HepG2 (cell line): ENCODE results near the gene STK4. TPM values are rescaled to one million over a fixed set of nuclear protein-coding genes. Genes with fewer than 3 reads are reported as not detected.

Experiments used
- ATAC-seq: fragments of 200-7000 bp; cut with Tn5 transposase; 3 replicates; pipeline ENCODE4 v1.9.1; 2020; ENCODE audit warnings: mild to moderate bottlenecking, moderate library complexity
- BruUV-seq: library from RNA; stranded (reverse); fragments of 400-500 nt; replicated peaks from 2 replicates; lab custom pipeline; 2021; lab: Mats Ljungman, UMichigan
- CTCF ChIA-PET: fragments of 300-600 bp; formaldehyde crosslinking; extraction: SDS; loops from one replicate; lab custom pipeline; 2021; ENCODE audit warnings: low total read pairs, inconsistent platforms, low intra/inter-chr PET ratio; lab: Yijun Ruan, JAX
- POLR2A ChIA-PET: fragments of 350-600 bp; sonication (Branson Sonifier 250); formaldehyde crosslinking; loops from one replicate; lab custom pipeline; 2020; ENCODE audit warnings: antibody characterized with exemption, inconsistent platforms; lab: Yijun Ruan, JAX
- DNase-seq: peaks from one replicate; pipeline ENCODE4 v3.0.0-alpha.2; 2015; ENCODE audit warnings: low spot score
- FAIRE-seq: peaks from 3 replicates; lab custom pipeline; 2011; peaks lifted over from hg19 to GRCh38; lab: Jason Lieb, UNC
- H2AFZ ChIP-seq: one replicate; pipeline ENCODE4 v1.6.1; 2011; ENCODE audit warnings: low read length, inconsistent platforms
- H3K27ac ChIP-seq: fragments of 300-600 bp; 3 replicates; pipeline ENCODE4 v1.8.0; 2011; ENCODE audit warnings: mixed run types, mild to moderate bottlenecking, mixed read lengths, low read length, inconsistent platforms; ENCODE audit not compliant: insufficient read depth; ENCODE audit errors: extremely low read length
- H3K27me3 ChIP-seq, 2 experiments: fragments of 200-600 bp in 1 of 2; 2 replicates in 1 of 2; 3 replicates in 1 of 2; pipeline versions ENCODE4 v1.6.0 to v1.8.0; 2011; ENCODE audit warnings: low read length in 2 of 2, mild to moderate bottlenecking in 2 of 2, moderate library complexity in 2 of 2, inconsistent platforms in 1 of 2; ENCODE audit not compliant: insufficient read depth in 2 of 2, control insufficient read depth in 1 of 2
- H3K36me3 ChIP-seq, 2 experiments: fragments of 200-600 bp in 1 of 2; replicated peaks in 1 of 2; 2 replicates in 1 of 2; 3 replicates in 1 of 2; pipeline versions ENCODE4 v1.5.1 to v1.8.0; 2011; ENCODE audit warnings: low read length in 2 of 2, inconsistent platforms in 1 of 2; ENCODE audit not compliant: insufficient read depth in 2 of 2, control insufficient read depth in 1 of 2
- H3K4me1 ChIP-seq: 2 replicates; pipeline ENCODE4 v1.5.1; 2012; ENCODE audit warnings: low read length, inconsistent platforms; ENCODE audit not compliant: insufficient read depth
- H3K4me2 ChIP-seq: 2 replicates; pipeline ENCODE4 v1.6.0; 2011; ENCODE audit warnings: low read depth, low read length, inconsistent platforms
- H3K4me3 ChIP-seq, 3 experiments: fragments of 200-600 bp in 1 of 3; sonication (generic), shearing (Covaris generic) in 1 of 3; replicated peaks in 1 of 3; 2 replicates each; pipeline ENCODE4 v1.5.1; 2011 to 2016; ENCODE audit warnings: low read length in 3 of 3, inconsistent platforms in 2 of 3, low read depth in 2 of 3, mild to moderate bottlenecking in 2 of 3, control low read depth in 1 of 3, mixed read lengths in 1 of 3; ENCODE audit not compliant: insufficient read depth in 1 of 3
- H3K79me2 ChIP-seq: one replicate; pipeline ENCODE4 v1.6.1; 2011; ENCODE audit warnings: low read length, inconsistent platforms; ENCODE audit not compliant: insufficient read depth
- H3K9ac ChIP-seq: 2 replicates; pipeline ENCODE4 v1.6.0; 2011; ENCODE audit warnings: mild to moderate bottlenecking, low read depth, low read length, inconsistent platforms; ENCODE audit not compliant: insufficient read depth
- H3K9me3 ChIP-seq: 2 replicates; pipeline ENCODE4 v1.5.1; 2012; ENCODE audit warnings: mild to moderate bottlenecking, low read length
- H4K20me1 ChIP-seq: 2 replicates; pipeline ENCODE4 v1.6.0; 2011; ENCODE audit warnings: inconsistent platforms, mild to moderate bottlenecking, low read length, moderate library complexity; ENCODE audit not compliant: insufficient read depth
- CEBPZ ChIP-seq: IDR thresholded peaks from 2 replicates; pipeline ENCODE4 v1.6.1; 2012; ENCODE audit warnings: low read length, improper control_type of control experiment
- CENPX ChIP-seq: sonication (generic); formaldehyde crosslinking; IDR thresholded peaks from 2 replicates; pipeline ENCODE4 v1.9.0; 2021; ENCODE audit warnings: mild to moderate bottlenecking, missing genetic modification reagents, moderate library complexity
- EZH2 ChIP-seq: conservative IDR thresholded peaks from 2 replicates; pipeline ENCODE4 v1.6.1; 2012; ENCODE audit warnings: mild to moderate bottlenecking, low read depth, low read length, moderate library complexity
- TBL1XR1 ChIP-seq: fragments of 150-350 bp; IDR thresholded peaks from 2 replicates; pipeline ENCODE4 v1.6.1; 2014; ENCODE audit warnings: borderline replicate concordance, low read length; ENCODE audit not compliant: partially characterized antibody
- ZNF546 ChIP-seq: sonication (generic); formaldehyde crosslinking; conservative IDR thresholded peaks from 2 replicates; pipeline ENCODE4 v1.8.1; 2023; ENCODE audit warnings: mild to moderate bottlenecking, missing genetic modification reagents
- ZNF589 ChIP-seq: sonication (generic); formaldehyde crosslinking; conservative IDR thresholded peaks from 2 replicates; pipeline ENCODE4 v1.8.0; 2022; ENCODE audit warnings: mild to moderate bottlenecking, moderate library complexity, missing genetic modification reagents
- ZNF652 ChIP-seq: IDR thresholded peaks from 2 replicates; pipeline ENCODE4 v1.6.1; 2016; ENCODE audit warnings: low read depth, borderline replicate concordance
- ZNF749 ChIP-seq: sonication (generic); formaldehyde crosslinking; IDR thresholded peaks from 2 replicates; pipeline ENCODE4 v1.8.0; 2022; ENCODE audit warnings: mild to moderate bottlenecking, missing genetic modification reagents, moderate library complexity, borderline replicate concordance
- ZSCAN22 ChIP-seq: sonication (generic); formaldehyde crosslinking; IDR thresholded peaks from 2 replicates; pipeline ENCODE4 v1.4.0; 2020; ENCODE audit warnings: mild to moderate bottlenecking, missing genetic modification reagents
- WGBS: methylation state at CpG from one replicate; pipeline ENCODE4 v1.1.6; 2017; ENCODE audit warnings: low lambda C conversion rate; 5-methylcytosine and 5-hydroxymethylcytosine counted together
- in situ Hi-C: cut with HindIII; loops from 2 replicates; pipeline ENCODE4 v1.10.0; 2017; ENCODE audit warnings: low pct_unique_long_range_greater_than_20kb; ENCODE audit not compliant: extremely low pct_ligation_motif_present
- intact Hi-C: fragments of 100-400 bp; cut with micrococcal nuclease; formaldehyde crosslinking; loops from one replicate; pipeline ENCODE4 v1.10.0; 2022; ENCODE audit not compliant: unreplicated experiment
- polyA plus RNA-seq, 8 experiments: library from polyadenylated mRNA; depleted of rRNA in 3 of 8; stranded (reverse) in 7 of 8; unstranded in 1 of 8; fragments of >200 nt; fragmentation: Illumina TruSeq in 4 of 8; extraction: Trizol in 4 of 8; gene quantifications; 2 replicates each; pipeline versions ENCODE4 v1.2.1 to v1.2.3, GENCODE V29; 2011 to 2016; ENCODE audit warnings: low read depth in 4 of 8, missing spikeins in 1 of 8, mixed read lengths in 1 of 8; ENCODE audit not compliant: insufficient read depth in 1 of 8
- total RNA-seq, 5 experiments: library from RNA; depleted of rRNA; stranded (reverse); fragments of >200 nt; fragmentation: Illumina TruSeq; extraction: Trizol; gene quantifications; 2 replicates each; pipeline ENCODE4 v1.2.3, GENCODE V29; 2016; ENCODE audit warnings: low read depth in 1 of 5
- TF ChIP-seq, protein P1 (sequence below): sonication (generic); formaldehyde crosslinking; IDR thresholded peaks from 2 replicates; pipeline ENCODE4 v1.8.1; 2022; ENCODE audit warnings: low read depth, mild to moderate bottlenecking, missing genetic modification reagents
- TF ChIP-seq, protein P2 (sequence below): IDR thresholded peaks from 2 replicates; pipeline ENCODE4 v1.4.0; 2020; ENCODE audit warnings: mild to moderate bottlenecking, missing genetic modification reagents

The STK4 gene
- total and polyA plus RNA-seq, 2 of the 13 experiments (the other 11 are each of a cell fraction or from before 2014, with no cell fraction given), result 25.6 to 38.3 TPM

DNA sequence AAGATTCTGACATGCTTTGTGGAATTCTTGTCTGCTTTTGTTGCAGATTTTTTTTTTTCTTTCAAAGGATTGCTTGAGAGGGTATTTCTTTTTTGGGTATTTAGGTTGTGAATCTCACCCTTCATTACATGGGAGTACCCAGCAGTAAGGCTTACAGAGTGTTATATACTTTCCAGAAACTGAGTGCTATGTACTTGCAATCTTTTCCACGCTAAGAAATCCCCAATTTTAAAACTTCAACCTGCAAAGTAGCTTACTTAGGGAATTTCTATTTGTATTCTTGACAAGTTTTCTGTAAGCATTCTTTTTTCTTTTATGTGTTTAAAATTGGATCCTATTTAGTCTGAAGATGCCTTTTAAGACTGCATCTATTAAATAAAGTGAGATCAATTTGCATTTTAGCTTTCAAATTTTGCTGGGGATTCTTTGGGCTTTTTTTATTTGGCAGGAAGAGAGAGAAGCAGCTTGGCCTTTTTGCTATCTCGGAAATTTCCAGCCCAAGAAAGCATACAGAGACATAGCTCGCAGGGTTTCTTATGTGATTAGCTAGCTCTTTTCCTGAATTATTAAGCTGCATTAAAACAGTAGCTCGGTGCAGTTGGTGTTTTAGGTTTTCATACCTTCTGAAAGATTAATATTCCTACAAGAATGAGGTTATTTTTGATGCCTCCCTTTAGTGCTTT, 92.0 kb downstream of the STK4 start (continued):
- TF ChIP-seq, protein P1, sequence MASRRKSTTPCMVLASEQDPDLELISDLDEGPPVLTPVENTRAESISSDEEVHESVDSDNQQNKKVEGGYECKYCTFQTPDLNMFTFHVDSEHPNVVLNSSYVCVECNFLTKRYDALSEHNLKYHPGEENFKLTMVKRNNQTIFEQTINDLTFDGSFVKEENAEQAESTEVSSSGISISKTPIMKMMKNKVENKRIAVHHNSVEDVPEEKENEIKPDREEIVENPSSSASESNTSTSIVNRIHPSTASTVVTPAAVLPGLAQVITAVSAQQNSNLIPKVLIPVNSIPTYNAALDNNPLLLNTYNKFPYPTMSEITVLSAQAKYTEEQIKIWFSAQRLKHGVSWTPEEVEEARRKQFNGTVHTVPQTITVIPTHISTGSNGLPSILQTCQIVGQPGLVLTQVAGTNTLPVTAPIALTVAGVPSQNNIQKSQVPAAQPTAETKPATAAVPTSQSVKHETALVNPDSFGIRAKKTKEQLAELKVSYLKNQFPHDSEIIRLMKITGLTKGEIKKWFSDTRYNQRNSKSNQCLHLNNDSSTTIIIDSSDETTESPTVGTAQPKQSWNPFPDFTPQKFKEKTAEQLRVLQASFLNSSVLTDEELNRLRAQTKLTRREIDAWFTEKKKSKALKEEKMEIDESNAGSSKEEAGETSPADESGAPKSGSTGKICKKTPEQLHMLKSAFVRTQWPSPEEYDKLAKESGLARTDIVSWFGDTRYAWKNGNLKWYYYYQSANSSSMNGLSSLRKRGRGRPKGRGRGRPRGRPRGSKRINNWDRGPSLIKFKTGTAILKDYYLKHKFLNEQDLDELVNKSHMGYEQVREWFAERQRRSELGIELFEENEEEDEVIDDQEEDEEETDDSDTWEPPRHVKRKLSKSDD (CRISPR knock-in tag), result no peak
- TF ChIP-seq, all 625 proteins: peak for 0

DNA sequence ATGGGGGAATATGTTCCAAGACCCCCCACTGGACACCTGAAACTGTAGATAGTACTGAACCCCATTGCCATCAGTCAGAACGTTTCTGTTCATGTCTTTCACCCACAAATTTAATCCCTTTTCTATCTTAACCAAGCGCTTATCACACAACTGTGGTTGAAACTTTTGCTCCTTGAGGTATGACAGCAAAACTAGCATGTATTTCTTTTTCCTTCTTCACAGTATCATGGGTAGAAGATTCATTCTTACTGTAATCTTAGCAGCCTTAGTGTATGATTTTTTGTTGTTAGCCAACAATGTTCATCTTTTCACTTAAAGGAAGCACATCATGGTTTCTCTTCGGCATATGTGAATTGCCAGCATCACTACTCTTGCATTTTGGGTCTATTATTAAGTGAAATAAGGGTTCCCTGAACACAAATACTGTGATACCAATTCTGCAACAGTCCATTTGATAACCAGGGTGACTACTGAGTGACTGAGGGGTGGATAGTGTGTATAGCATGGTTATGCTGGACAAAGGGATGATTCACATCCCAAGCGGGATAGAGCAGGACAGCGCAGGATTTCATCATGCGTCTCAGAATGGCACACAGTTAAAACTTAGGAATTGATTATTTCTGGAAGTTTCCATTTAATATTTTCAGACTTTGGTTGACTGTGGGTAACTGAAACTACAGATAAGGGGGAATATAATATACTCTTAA, 92.9 kb downstream of the STK4 start:
- intact Hi-C loops (no loop called here), in situ Hi-C loops (no loop called here)
- H3K27me3 ChIP-seq, result no peaks in the 10 kb centered on the region
- ATAC-seq (no peak), FAIRE-seq (no peak), DNase-seq (no peak)
- H3K79me2 ChIP-seq, result no peaks in the 10 kb centered on the region
- H3K9ac ChIP-seq, result no peak overlapping the region
- no peak overlapping the region for H3K27ac ChIP-seq
- BruUV-seq, result no TSS peak
- peaks cover 3 to 18% of the 10 kb centered on the region in 2 experiments for H3K36me3 ChIP-seq
- 93% methylated on average over 6 of the region's 6 CpGs for WGBS
- no peaks in the 10 kb centered on the region for H3K9me3 ChIP-seq
- CTCF ChIA-PET, result no interaction called here
- 0 out of 2 replicates have a peak, but pooled peaks cover 5% of the 10 kb centered on the region for H3K4me1 ChIP-seq
- no peak overlapping the region for H3K4me2 ChIP-seq
- POLR2A ChIA-PET, result no interaction called here
- no peak overlapping the region for H2AFZ ChIP-seq
- no peak overlapping the region for H3K4me3 ChIP-seq
- no peaks in the 10 kb centered on the region for H4K20me1 ChIP-seq
- TF ChIP-seq CEBPZ, result no peak
- no peak for TF ChIP-seq ZNF749
- no peak for TF ChIP-seq ZNF652 (CRISPR knock-in tag)
- no peak for TF ChIP-seq EZH2
- TF ChIP-seq ZSCAN22, result no peak
- TF ChIP-seq TBL1XR1, result no peak
- TF ChIP-seq ZNF546 (CRISPR knock-in tag), result no peak
- TF ChIP-seq, protein P2, sequence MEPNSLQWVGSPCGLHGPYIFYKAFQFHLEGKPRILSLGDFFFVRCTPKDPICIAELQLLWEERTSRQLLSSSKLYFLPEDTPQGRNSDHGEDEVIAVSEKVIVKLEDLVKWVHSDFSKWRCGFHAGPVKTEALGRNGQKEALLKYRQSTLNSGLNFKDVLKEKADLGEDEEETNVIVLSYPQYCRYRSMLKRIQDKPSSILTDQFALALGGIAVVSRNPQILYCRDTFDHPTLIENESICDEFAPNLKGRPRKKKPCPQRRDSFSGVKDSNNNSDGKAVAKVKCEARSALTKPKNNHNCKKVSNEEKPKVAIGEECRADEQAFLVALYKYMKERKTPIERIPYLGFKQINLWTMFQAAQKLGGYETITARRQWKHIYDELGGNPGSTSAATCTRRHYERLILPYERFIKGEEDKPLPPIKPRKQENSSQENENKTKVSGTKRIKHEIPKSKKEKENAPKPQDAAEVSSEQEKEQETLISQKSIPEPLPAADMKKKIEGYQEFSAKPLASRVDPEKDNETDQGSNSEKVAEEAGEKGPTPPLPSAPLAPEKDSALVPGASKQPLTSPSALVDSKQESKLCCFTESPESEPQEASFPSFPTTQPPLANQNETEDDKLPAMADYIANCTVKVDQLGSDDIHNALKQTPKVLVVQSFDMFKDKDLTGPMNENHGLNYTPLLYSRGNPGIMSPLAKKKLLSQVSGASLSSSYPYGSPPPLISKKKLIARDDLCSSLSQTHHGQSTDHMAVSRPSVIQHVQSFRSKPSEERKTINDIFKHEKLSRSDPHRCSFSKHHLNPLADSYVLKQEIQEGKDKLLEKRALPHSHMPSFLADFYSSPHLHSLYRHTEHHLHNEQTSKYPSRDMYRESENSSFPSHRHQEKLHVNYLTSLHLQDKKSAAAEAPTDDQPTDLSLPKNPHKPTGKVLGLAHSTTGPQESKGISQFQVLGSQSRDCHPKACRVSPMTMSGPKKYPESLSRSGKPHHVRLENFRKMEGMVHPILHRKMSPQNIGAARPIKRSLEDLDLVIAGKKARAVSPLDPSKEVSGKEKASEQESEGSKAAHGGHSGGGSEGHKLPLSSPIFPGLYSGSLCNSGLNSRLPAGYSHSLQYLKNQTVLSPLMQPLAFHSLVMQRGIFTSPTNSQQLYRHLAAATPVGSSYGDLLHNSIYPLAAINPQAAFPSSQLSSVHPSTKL (CRISPR knock-in tag), result no peak
- no peak for TF ChIP-seq CENPX (CRISPR knock-in tag)
- TF ChIP-seq ZNF589 (CRISPR knock-in tag), result no peak
